OCI-LY7 (cell line): Measurements from ENCODE around the gene AQP12A.

Source experiments
- CTCF ChIP-seq: fragments of 200-600 bp; sonication (generic); conservative IDR thresholded peaks from 2 replicates; pipeline ENCODE4 v1.5.1; 2014; ENCODE audit warnings: mild to moderate bottlenecking, antibody characterized with exemption, low read length, moderate library complexity, mixed read lengths
- EZH2phosphoT487 ChIP-seq: fragments of 200-600 bp; sonication (generic); IDR thresholded peaks from 2 replicates; pipeline ENCODE4 v1.6.1; 2018; ENCODE audit warnings: low read depth, borderline replicate concordance, mild to moderate bottlenecking, mixed run types, antibody characterized with exemption, low read length, moderate library complexity, mixed read lengths

GRCh38 chr2:240643811-240644150 lies 47.9 kb upstream of the AQP12A start:
- no peak for TF ChIP-seq CTCF
- no peak for TF ChIP-seq EZH2phosphoT487
